ENCODE measurements around the gene MAFB. TPM values are rescaled to one million over a fixed set of nuclear protein-coding genes. Genes with fewer than 3 reads are reported as not detected.

MAFB gene
- total RNA-seq, 8 experiments from 2014 or later, result 4.1 to 25.2 (median 8.3) TPM

DNA sequence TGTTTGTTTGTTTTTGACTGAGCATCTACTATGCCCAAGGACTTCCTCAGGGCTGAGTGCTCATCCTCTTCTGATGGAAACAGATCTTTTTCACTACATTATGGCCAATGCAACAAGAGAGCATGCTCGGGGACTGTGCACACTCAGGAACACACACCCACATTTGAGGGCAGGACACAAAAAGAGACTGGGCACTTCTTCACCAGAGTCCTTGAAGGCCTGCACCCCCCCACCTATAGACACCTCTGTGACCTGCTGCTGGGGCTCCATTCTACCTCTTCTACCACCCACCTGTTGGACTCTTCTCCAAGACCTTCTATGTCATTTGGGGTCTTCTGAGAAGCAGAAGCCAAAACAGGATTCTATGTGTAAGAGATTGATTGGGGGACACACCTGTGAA lies 9.2 kb upstream of the MAFB start:
- H3K27ac ChIP-seq, result no peak overlapping the region
- WGBS, 10 experiments, result 0 to 83% (median 45%) methylated on average over 1 of the region's 1 CpG; no CpG with 5 or more reads in 4 of the 10 experiments
- in situ Hi-C loops (cut with MboI; ENCODE audit: low pct_unique_long_range_greater_than_20kb in 2 of 9, low sequenced_read_pairs in 9 of 9, unreplicated experiment in 9 of 9), result loop anchor here in 8 of 9 experiments (10.0 to 25.0 kb wide), 6 partner anchors 433 to 1586 kb away; no protein-coding TSS in a partner anchor
- ATAC-seq (replicated peaks in 6 of 8), result no peak
- H3K4me3 ChIP-seq, result no peak overlapping the region
- no peaks in the 10 kb centered on the region for H3K4me1 ChIP-seq (replicated peaks in 1 of 2)

- WGBS, 10 experiments, result 25 to 80% (median 66%) methylated on average over 1 to 5 of the region's 5 CpGs; no CpG with 5 or more reads in 4 of the 10 experiments
- in situ Hi-C loops (cut with MboI; ENCODE audit: low pct_unique_long_range_greater_than_20kb in 2 of 9, low sequenced_read_pairs in 9 of 9, unreplicated experiment in 9 of 9), result loop anchor here in 8 of 9 experiments (10.0 to 25.0 kb wide), 6 partner anchors 433 to 1585 kb away; no protein-coding TSS in a partner anchor
- ATAC-seq (replicated peaks in 6 of 8), result no peak
Measured at GRCh38 chr20:40697541-40697940, 8.5 kb upstream of the MAFB start.

GRCh38 chr20:40695214-40695613 lies 6.2 kb upstream of the MAFB start:
- H3K4me3 ChIP-seq, result no peak overlapping the region
- H3K4me1 ChIP-seq (replicated peaks in 1 of 2), result no peaks in the 10 kb centered on the region
- in situ Hi-C loops (cut with MboI; ENCODE audit: low pct_unique_long_range_greater_than_20kb in 2 of 9, low sequenced_read_pairs in 9 of 9, unreplicated experiment in 9 of 9), result loop anchor here in 8 of 9 experiments (10.0 to 25.0 kb wide), 6 partner anchors 430 to 1583 kb away; no protein-coding TSS in a partner anchor
- no peak overlapping the region for H3K27ac ChIP-seq
- ATAC-seq (replicated peaks in 6 of 8), result no peak

More at GRCh38 chr20:40697541-40697940, 8.5 kb upstream of the MAFB start:
- H3K4me3 ChIP-seq, result no peak overlapping the region
- H3K4me1 ChIP-seq (replicated peaks in 1 of 2), result no peaks in the 10 kb centered on the region
- H3K27ac ChIP-seq, result no peak overlapping the region

DNA sequence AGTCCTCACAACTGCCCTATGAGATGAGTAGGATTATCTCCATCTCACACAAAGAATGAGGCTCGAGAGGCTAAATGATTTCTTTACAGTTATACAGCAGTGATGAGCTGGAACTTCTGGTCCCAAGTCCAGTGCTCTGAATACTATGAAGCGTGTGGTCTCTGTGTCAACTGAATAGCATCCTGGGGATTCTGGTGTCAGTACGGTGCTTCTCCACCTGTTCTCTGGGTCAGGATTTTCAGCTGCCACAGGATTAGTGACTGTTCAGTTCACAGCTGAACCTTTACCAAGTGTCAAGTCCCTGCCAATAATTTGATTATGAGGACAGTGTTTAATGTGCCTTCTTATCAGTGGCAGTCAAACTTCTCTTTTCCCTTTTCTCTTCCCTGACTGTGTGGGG lies 5.2 kb upstream of the MAFB start:
- H3K27ac ChIP-seq, result no peak overlapping the region
- H3K4me1 ChIP-seq (replicated peaks in 1 of 2), result no peaks in the 10 kb centered on the region
- in situ Hi-C loops (cut with MboI; ENCODE audit: low pct_unique_long_range_greater_than_20kb in 2 of 9, low sequenced_read_pairs in 9 of 9, unreplicated experiment in 9 of 9), result loop anchor here in 8 of 9 experiments (10.0 to 25.0 kb wide), 6 partner anchors 429 to 1582 kb away; no protein-coding TSS in a partner anchor
- no peak overlapping the region for H3K4me3 ChIP-seq
- ATAC-seq (replicated peaks in 6 of 8), result no peak
- 36 to 100% (median 77%) methylated on average over 1 to 2 of the region's 3 CpGs; no CpG with 5 or more reads in 2 of the 10 experiments for WGBS, 10 experiments

DNA sequence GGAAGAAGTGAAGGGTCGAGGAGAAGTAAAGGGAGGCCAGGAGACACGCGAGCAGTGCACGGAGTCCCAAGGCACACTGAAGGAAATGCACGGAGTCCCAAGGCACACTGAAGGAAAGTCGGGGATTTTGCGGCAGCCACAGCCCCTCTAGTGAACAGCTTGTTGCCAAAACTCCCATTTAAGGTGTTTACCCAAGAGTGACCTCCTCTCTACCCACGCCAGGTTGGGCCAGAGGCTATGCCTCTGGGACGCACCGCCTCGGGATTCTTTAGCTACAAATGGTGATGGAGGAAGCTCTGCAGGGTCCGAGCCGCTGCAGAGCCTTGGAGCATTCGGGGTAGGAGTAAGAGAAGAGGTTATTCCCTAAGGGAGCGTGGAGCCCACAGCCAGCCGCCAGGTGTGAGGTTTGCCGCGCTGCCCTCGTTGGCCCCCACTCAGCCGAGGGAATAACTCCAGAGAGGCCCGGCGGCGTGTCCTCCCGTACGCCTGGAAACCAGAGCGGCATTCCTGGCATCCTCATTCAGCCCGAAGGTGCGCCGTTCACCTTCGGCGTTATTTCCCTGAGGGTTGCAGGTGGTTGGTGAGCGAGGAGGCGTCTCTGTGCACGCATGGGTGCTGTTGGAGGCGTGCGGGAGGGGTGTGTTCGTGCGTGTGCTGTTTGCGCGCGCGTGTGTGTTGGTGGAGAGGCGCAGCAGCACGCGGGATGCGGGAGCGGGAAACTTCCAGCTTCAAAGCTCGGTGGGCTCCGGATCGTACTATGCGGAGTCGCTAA lies 3.4 kb upstream of the MAFB start:
- H3K4me1 ChIP-seq (replicated peaks in 1 of 2), result no peaks in the 10 kb centered on the region
- no peak overlapping the region for H3K4me3 ChIP-seq
- no peak overlapping the region for H3K27ac ChIP-seq
- ATAC-seq (replicated peaks in 6 of 8), result no peak
- in situ Hi-C loops (cut with MboI; ENCODE audit: low pct_unique_long_range_greater_than_20kb in 2 of 9, low sequenced_read_pairs in 9 of 9, unreplicated experiment in 9 of 9), result loop anchor here in 8 of 9 experiments (10.0 to 25.0 kb wide), 6 partner anchors 428 to 1580 kb away; no protein-coding TSS in a partner anchor
- 0 to 90% (median 15%) methylated on average over 1 to 31 of the region's 52 CpGs; no CpG with 5 or more reads in 2 of the 10 experiments for WGBS, 10 experiments

DNA sequence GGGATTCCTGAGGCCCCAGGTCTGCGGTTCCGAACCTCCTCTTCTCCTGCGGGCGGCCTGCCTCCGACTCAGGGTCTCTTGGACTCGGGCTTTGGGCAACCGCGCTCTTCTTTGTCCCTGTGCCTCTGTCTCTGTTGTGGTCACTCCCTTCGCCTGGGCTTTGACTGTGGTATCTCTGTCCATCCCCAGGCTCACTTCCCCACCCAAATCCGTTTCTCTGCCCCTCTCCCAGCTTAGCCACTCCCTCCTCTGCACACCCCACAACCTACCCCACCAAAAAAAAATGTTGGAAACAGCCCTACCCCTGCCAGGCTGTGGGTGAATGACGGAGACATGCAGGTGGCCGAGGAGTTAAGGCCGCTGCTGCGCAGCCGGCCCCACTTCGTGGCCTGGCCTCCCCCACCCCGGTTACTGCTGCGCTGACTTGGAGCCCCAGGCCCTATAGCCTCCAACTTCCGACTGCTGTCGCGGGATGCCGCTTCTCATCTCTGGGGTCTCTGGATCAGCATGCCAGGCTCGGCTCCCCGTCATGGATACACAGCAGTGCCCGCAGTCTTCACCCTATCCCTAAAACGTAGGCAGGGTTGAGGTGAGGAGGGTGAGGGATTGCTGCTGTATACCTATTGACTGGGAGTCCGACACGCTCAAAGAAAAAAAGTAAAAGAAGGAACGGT lies 2.7 kb upstream of the MAFB start:
- in situ Hi-C loops (cut with MboI; ENCODE audit: low pct_unique_long_range_greater_than_20kb in 2 of 9, low sequenced_read_pairs in 9 of 9, unreplicated experiment in 9 of 9), result loop anchor here in 8 of 9 experiments (10.0 to 25.0 kb wide), 6 partner anchors 427 to 1579 kb away; no protein-coding TSS in a partner anchor
- WGBS, 10 experiments, result 5 to 100% (median 70%) methylated on average over 3 to 15 of the region's 29 CpGs; no CpG with 5 or more reads in 1 of the 10 experiments

DNA sequence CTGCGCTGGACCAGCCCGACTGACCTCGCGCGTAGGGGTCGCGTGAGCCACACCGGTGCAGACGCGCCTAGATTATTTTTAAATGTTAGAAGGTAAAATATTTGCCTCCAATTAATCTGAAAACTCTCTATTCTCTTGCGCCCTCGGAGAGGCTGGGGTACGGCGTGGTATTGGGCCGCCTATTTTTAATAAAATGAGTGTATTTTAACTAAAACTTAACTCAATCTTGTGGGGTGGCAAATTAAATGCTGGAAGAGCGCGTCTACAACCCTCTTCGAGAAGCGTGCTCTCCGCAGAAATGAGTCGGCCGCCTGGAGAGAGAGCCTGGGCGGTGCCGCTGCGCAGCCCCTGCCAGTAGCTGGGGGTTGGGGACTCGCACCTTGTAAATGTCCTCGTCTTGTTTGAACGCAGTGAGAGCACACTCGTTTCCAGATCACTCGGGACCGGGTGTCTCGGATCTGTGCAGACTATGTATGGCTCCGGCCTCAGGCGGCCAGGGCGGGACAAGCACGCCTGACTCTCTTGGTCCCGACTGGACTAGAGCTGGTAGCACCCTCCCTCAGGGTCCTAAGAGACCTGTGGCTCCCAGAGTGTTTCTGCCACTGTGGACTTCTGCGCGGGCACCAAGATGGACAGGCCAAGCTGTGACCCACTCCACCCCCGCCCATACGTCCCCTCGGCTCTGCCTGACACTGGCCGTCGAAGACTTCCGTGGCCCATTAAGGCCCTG lies 2.0 kb upstream of the MAFB start:
- ATAC-seq (replicated peaks in 6 of 8), result no peak
- WGBS, 10 experiments, result 3 to 100% (median 21%) methylated on average over 1 to 24 of the region's 45 CpGs; no CpG with 5 or more reads in 2 of the 10 experiments
- H3K4me3 ChIP-seq, result no peak overlapping the region
- H3K27ac ChIP-seq, result no peak overlapping the region
- in situ Hi-C loops (cut with MboI; ENCODE audit: low pct_unique_long_range_greater_than_20kb in 2 of 9, low sequenced_read_pairs in 9 of 9, unreplicated experiment in 9 of 9), result loop anchor here in 8 of 9 experiments (10.0 to 25.0 kb wide), 6 partner anchors 426 to 1579 kb away; no protein-coding TSS in a partner anchor
- no peaks in the 10 kb centered on the region for H3K4me1 ChIP-seq (replicated peaks in 1 of 2)

More for the DNA sequence above, 2.7 kb upstream of the MAFB start:
- H3K4me1 ChIP-seq (replicated peaks in 1 of 2), result no peaks in the 10 kb centered on the region
- H3K27ac ChIP-seq, result no peak overlapping the region
- no peak overlapping the region for H3K4me3 ChIP-seq
- ATAC-seq (replicated peaks in 6 of 8), result no peak

DNA sequence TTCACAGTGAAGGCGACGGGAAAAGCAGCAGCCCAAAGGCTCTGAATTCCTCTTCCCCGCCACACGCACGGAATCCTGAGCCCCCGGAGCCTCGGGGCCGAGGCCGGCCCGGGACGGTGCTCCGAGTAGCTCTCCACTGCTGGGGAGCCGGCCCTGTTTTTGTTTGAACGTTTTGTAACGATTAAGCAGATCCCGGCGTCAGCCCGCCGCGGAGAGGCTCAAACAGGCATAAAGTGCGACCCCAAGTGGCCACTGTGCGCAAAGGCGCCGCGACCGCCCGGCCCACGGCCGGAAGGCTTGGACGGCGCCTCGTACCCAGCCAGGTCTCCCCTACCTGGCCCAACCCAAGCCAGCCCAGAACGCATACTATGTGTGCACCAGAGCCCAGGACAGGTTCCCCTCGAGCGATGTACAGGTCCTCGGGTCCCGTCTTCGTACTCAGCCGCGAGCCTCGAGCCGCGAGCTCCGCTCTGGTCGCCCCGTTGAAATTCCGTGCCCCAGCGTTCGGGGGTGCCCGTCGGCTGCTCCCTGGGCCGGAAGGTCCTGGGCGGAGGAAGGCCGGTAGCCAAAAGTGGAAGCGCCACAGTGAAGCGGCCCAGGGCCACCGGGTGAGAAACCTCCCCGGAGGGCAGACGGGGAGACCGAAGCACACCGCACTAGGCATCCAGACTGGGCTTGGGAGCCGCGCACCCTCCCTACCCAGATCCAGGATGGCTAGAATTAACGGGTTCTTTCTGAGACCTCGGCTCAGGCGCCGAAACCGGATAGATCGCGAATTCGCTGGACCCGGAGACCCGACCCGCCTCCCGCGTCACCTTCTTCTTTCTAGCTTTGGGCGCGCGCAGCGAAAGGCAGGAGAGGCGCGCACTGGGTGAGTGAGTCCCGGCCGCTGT lies 1.2 kb upstream of the MAFB start:
- Histone ChIP-seq H3K27ac (peak overlapping the region; percentile 61 to 78), H3K4me1 (replicated peaks in 1 of 2) (no peaks in the 10 kb centered on the region), H3K4me3 (peak overlapping the region; percentile 39 to 54 (median 49))
- peak; percentile 18 to 52 (median 30) for ATAC-seq (replicated peaks in 6 of 8)
- in situ Hi-C loops (cut with MboI; ENCODE audit: low pct_unique_long_range_greater_than_20kb in 2 of 9, low sequenced_read_pairs in 9 of 9, unreplicated experiment in 9 of 9), result loop anchor here in 8 of 9 experiments (10.0 to 25.0 kb wide), 6 partner anchors 425 to 1578 kb away; no protein-coding TSS in a partner anchor
- 0 to 83% (median 0%) methylated on average over 1 to 20 of the region's 84 CpGs; no CpG with 5 or more reads in 5 of the 10 experiments for WGBS, 10 experiments

DNA sequence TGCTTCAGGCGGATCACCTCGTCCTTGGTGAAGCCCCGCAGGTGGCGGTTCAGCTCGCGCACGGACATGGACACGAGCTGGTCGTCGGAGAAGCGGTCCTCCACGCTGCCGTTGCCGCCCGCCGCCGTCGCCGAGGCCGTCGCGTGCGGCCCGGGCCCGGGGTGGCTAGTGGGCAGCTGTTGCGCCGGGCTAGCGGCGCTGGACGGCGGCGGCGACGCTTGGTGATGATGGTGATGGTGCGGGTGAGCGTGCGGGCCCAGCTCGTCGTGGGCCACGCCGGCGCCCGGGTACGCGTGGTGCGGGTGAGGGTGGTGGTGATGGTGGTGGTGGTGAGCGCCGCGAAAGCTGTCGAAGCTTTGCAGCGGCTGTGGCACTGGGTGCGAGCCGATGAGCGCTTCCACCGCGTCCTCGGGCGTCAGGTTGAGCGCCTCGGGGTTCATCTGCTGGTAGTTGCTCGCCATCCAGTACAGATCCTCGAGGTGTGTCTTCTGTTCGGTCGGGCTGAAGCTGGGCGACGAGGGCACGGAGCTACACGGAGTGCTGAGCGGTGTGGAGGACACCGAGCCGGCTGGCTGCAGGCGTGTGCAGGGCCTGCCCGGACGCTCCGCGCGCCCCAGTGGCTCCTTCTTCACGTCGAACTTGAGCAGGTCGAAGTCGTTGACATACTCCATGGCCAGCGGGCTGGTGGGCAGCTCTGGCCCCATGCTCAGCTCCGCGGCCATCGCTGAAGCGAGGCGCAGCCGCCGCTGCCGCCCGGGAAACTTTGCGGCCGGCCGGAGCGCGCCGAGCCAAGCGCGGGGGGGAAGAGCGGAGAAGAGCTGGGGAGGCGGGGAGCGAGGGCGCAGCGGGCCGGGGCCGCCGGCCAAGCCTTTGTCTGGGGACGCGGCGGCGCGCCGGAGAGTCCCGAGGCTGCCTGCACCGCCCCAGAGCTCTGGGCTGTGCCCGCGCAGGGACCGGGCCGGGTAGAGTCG lies 622 bp downstream of the MAFB start:
- in situ Hi-C loops (cut with MboI; ENCODE audit: low pct_unique_long_range_greater_than_20kb in 2 of 9, low sequenced_read_pairs in 9 of 9, unreplicated experiment in 9 of 9), result loop anchor here in 8 of 9 experiments (25.0 kb wide), 5 partner anchors 426 to 1576 kb away; no protein-coding TSS in a partner anchor

DNA sequence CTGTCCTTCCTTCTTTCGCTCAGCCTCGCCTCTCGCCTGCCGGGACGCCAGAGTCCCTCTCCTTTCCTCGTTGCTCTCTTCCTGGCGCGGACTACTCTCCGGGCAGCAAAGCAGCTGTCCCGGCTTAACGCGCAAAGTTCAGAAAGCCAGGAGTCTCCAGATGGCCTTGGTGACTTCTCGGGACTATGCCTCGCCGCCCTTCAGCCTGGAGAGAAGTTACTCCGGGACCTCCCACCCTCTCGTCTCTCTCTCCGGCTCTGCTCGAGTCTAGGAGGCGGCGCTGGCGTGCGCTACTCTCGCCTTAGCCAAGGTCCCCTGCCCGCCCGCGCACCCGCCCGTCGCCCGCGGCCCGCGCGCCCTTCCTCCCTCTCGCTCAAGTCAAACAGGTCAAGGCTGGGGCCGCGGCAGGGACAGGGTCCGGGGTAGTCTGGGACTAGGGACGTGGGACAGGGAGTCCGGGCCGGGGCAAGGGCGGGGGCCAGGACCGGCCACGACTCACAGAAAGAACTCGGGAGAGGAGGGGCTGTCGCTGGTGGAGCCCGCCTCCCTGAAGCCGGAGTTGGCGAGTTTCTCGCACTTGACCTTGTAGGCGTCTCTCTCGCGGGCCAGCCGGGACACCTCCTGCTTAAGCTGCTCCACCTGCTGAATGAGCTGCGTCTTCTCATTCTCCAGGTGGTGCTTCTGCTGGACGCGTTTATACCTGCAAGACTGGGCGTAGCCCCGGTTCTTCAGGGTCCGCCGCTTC lies 1.5 kb downstream of the MAFB start:
- Histone ChIP-seq H3K4me1 (replicated peaks in 1 of 2) (peaks cover 0 to 2% of the 10 kb centered on the region in 2 donors), H3K27ac (no peak overlapping the region), H3K4me3 (peak overlapping the region; percentile 39 to 54 (median 49))
- in situ Hi-C loops (cut with MboI; ENCODE audit: low pct_unique_long_range_greater_than_20kb in 2 of 9, low sequenced_read_pairs in 9 of 9, unreplicated experiment in 9 of 9), result loop anchor here in 8 of 9 experiments (25.0 kb wide), 5 partner anchors 425 to 1575 kb away; no protein-coding TSS in a partner anchor
- WGBS, 10 experiments, result 0 to 20% (median 1%) methylated on average over 2 to 15 of the region's 62 CpGs; no CpG with 5 or more reads in 3 of the 10 experiments
- ATAC-seq (replicated peaks in 6 of 8), result peak in 3 of 8 experiments; percentile 1

More for the DNA sequence above, 622 bp downstream of the MAFB start:
- Histone ChIP-seq H3K4me1 (replicated peaks in 1 of 2) (peaks cover 0 to 2% of the 10 kb centered on the region in 2 donors), H3K27ac (peak overlapping the region; percentile 16 to 47), H3K4me3 (peak overlapping the region; percentile 39 to 54 (median 49))
- ATAC-seq (replicated peaks in 6 of 8), result peak; percentile 0 to 25 (median 8)
- 2 to 5% (median 3%) methylated on average over 7 to 30 of the region's 120 CpGs; no CpG with 5 or more reads in 6 of the 10 experiments for WGBS, 10 experiments
